Measurements from ENCODE around the gene SYT11. TPM values are rescaled to one million over a fixed set of nuclear protein-coding genes. Genes with fewer than 3 reads are reported as not detected.
A peak's percentile ranks its signal among the peaks of the same experiment; 100 is the strongest.
"Not testable (repeated sequence)": the region's sequence is repeated elsewhere in the genome, so short reads cannot be mapped to it uniquely, and the experiment has no call there.

The SYT11 gene
- total and polyA plus RNA-seq, 10 donors, result 1.1 to 22.1 (median 11.9) TPM

- Histone ChIP-seq H3K4me1 (peaks cover 0 to 45% (median 22%) of the 10 kb centered on the region in 6 donors), H3K9me3 (no peaks in the 10 kb centered on the region), H3K36me3 (peaks cover 0 to 47% (median 0%) of the 10 kb centered on the region in 6 donors), H3K27ac (peak overlapping the region in 5 of 8 donors; percentile 23 to 61 (median 33)), H3K4me3 (no peak overlapping the region), H3K27me3 (replicated peaks in 1 of 7) (no peaks in the 10 kb centered on the region)
- intact Hi-C loops (cut with DNase I; ENCODE audit: low total_unique reads), result no loop called here
- WGBS, 5 donors, result 93 to 97% (median 94%) methylated on average over 10 to 11 of the region's 11 CpGs
- DNase-seq, result no peak
- no peak for TF ChIP-seq POLR2A (IDR thresholded peaks at IDR 0.05)
Observed at GRCh38 chr1:155834296-155834926, 25.0 kb upstream of the SYT11 start.

GRCh38 chr1:155834927-155835399 lies 24.4 kb upstream of the SYT11 start:
- Histone ChIP-seq H3K36me3 (peaks cover 0 to 41% (median 0%) of the 10 kb centered on the region in 6 donors), H3K4me1 (peaks cover 0 to 40% (median 19%) of the 10 kb centered on the region in 6 donors), H3K27ac (peak overlapping the region in 4 of 8 donors; percentile 23 to 68 (median 61))
- DNase-seq; H3K27me3 ChIP-seq (replicated peaks in 1 of 7); H3K4me3 ChIP-seq; H3K9me3 ChIP-seq; intact Hi-C loops (cut with DNase I; ENCODE audit: low total_unique reads): not testable (repeated sequence)
- 69 to 88% (median 81%) methylated on average over 7 to 9 of the region's 9 CpGs for WGBS, 5 donors

- TF ChIP-seq POLR2A (IDR thresholded peaks at IDR 0.05) (no peak), POLR2AphosphoS5 (IDR thresholded peaks at IDR 0.05) (no peak), CTCF (IDR thresholded peaks at IDR 0.05 in 8 of 11, conservative IDR thresholded peaks at IDR 0.05 in 3 of 11) (no peak)
- H3K27ac ChIP-seq, result peak overlapping the region in 7 of 8 donors; percentile 6 to 68 (median 55)
- no peak for DNase-seq
- 81 to 94% (median 88%) methylated on average over 6 of the region's 6 CpGs for WGBS, 5 donors
- peaks cover 0 to 36% (median 18%) of the 10 kb centered on the region in 6 donors for H3K4me1 ChIP-seq
- no peaks in the 10 kb centered on the region for H3K27me3 ChIP-seq (replicated peaks in 1 of 7)
- H3K36me3 ChIP-seq, result peaks cover 0 to 40% (median 0%) of the 10 kb centered on the region in 6 donors
- no peak overlapping the region for H3K4me3 ChIP-seq
- no peaks in the 10 kb centered on the region for H3K9me3 ChIP-seq
- intact Hi-C loops (cut with DNase I; ENCODE audit: low total_unique reads), result no loop called here
Observed at GRCh38 chr1:155835548-155835947, 23.8 kb upstream of the SYT11 start.

GRCh38 chr1:155840386-155840785 lies 19.0 kb upstream of the SYT11 start:
- Histone ChIP-seq H3K4me1 (peaks cover 0 to 39% (median 9%) of the 10 kb centered on the region in 6 donors), H3K4me3 (no peak overlapping the region), H3K36me3 (peaks cover 0 to 75% (median 3%) of the 10 kb centered on the region in 6 donors), H3K27ac (no peak overlapping the region), H3K27me3 (replicated peaks in 1 of 7) (no peaks in the 10 kb centered on the region), H3K9me3 (no peaks in the 10 kb centered on the region)
- intact Hi-C loops (cut with DNase I; ENCODE audit: low total_unique reads), result no loop called here
- no peak for TF ChIP-seq CTCF (IDR thresholded peaks at IDR 0.05 in 8 of 11, conservative IDR thresholded peaks at IDR 0.05 in 3 of 11)
- TF ChIP-seq POLR2AphosphoS5 (IDR thresholded peaks at IDR 0.05), result no peak
- TF ChIP-seq POLR2A (IDR thresholded peaks at IDR 0.05), result no peak
- WGBS, 5 donors, result 91 to 98% (median 96%) methylated on average over 5 of the region's 5 CpGs
- no peak for DNase-seq

GRCh38 chr1:155844860-155845421 lies 14.4 kb upstream of the SYT11 start:
- H3K9me3 ChIP-seq, result no peaks in the 10 kb centered on the region
- peaks cover 0 to 51% (median 18%) of the 10 kb centered on the region in 6 donors for H3K4me1 ChIP-seq
- WGBS, 5 donors, result 82 to 100% (median 91%) methylated on average over 1 of the region's 1 CpG
- TF ChIP-seq POLR2AphosphoS5 (IDR thresholded peaks at IDR 0.05) (no peak), POLR2A (IDR thresholded peaks at IDR 0.05) (no peak), CTCF (IDR thresholded peaks at IDR 0.05 in 8 of 11, conservative IDR thresholded peaks at IDR 0.05 in 3 of 11) (no peak)
- no peak for DNase-seq
- intact Hi-C loops (cut with DNase I; ENCODE audit: low total_unique reads), result no loop called here
- H3K36me3 ChIP-seq, result peaks cover 0 to 92% (median 14%) of the 10 kb centered on the region in 6 donors
- no peaks in the 10 kb centered on the region for H3K27me3 ChIP-seq (replicated peaks in 1 of 7)
- H3K27ac ChIP-seq, result peak overlapping the region in 2 of 8 donors; percentile 16 to 25
- H3K4me3 ChIP-seq, result no peak overlapping the region

Measured in spleen (tissue), 11 donors.